GM21786 (cell line): ENCODE measurements around the gene SCYL1.
A peak's percentile ranks its signal among the peaks of the same experiment; 100 is the strongest.

Experiments used
- ATAC-seq: cut with Tn5 transposase; IDR thresholded peaks from one replicate; pipeline ENCODE4 v1.9.1; 2021; ENCODE audit not compliant: unreplicated experiment

Gene SCYL1

GRCh38 chr11:65524741-65525545 lies at the start of gene SCYL1:
Gene SCYL1, plus strand, starts transcription at chr11:65525083. Its CDS starts 71 bp downstream, at chr11:65525154.
- ATAC-seq, result peak; percentile 46

GRCh38 chr11:65476632-65477148 lies 48.2 kb upstream of the SCYL1 start:
- peak; percentile 6 for ATAC-seq

- peak; percentile 87 for ATAC-seq
Observed at GRCh38 chr11:65477149-65477965, 47.5 kb upstream of the SCYL1 start.

- ATAC-seq, result no peak
Observed at GRCh38 chr11:65478388-65479183, 46.3 kb upstream of the SCYL1 start.

GRCh38 chr11:65479184-65480145 lies 45.4 kb upstream of the SCYL1 start:
- ATAC-seq, result no peak

- no peak for ATAC-seq
Observed at GRCh38 chr11:65482306-65482850, 42.5 kb upstream of the SCYL1 start.

GRCh38 chr11:65485920-65486219 lies 39.0 kb upstream of the SCYL1 start:
- no peak for ATAC-seq

GRCh38 chr11:65486570-65487466 lies 38.1 kb upstream of the SCYL1 start:
- ATAC-seq, result no peak

- ATAC-seq, result peak; percentile 58
Observed at GRCh38 chr11:65487467-65488272, 37.2 kb upstream of the SCYL1 start.

- no peak for ATAC-seq
Observed at GRCh38 chr11:65488273-65489034, 36.4 kb upstream of the SCYL1 start.

- no peak for ATAC-seq
Observed at GRCh38 chr11:65489035-65489705, 35.7 kb upstream of the SCYL1 start.

- ATAC-seq, result no peak
Observed at GRCh38 chr11:65489706-65490320, 35.1 kb upstream of the SCYL1 start.

GRCh38 chr11:65491163-65491465 lies 33.8 kb upstream of the SCYL1 start:
- no peak for ATAC-seq

GRCh38 chr11:65491614-65492386 lies 33.1 kb upstream of the SCYL1 start:
- ATAC-seq, result no peak

GRCh38 chr11:65492387-65492636 lies 32.6 kb upstream of the SCYL1 start:
- no peak for ATAC-seq
